ENCODE results near the gene CXCL9. TPM values are rescaled to one million over a fixed set of nuclear protein-coding genes. Genes with fewer than 3 reads are reported as not detected.

The CXCL9 gene
- total and polyA plus RNA-seq, 7 donors = 0.03 to 0.51 (median 0.14) TPM

- Histone ChIP-seq H3K4me3 (peak overlapping the region; percentile 98), H3K27me3 (ENCODE audit: insufficient read depth in 3 of 3, low read length in 2 of 3) (no peaks in the 10 kb centered on the region), H3K4me1 (peaks cover 23% of the 10 kb centered on the region), H3K9me3 (no peaks in the 10 kb centered on the region), H3K27ac (peak overlapping the region; percentile 89), H3K36me3 (ENCODE audit: insufficient read depth in 1 of 2, low read depth in 1 of 2) (no peaks in the 10 kb centered on the region)
- no peak for TF ChIP-seq CTCF (IDR thresholded peaks at IDR 0.05)
- DNase-seq (no peak), ATAC-seq (peak in 2 of 4 donors; percentile 51 to 68)
- intact Hi-C loops (cut with DNase I) = loop anchor here (2.0 to 10.0 kb wide), 3 partner anchors 97 to 315 kb away; partner anchors contain the start of genes NUP54 (in 1 of the 2) and STBD1 (in 1 of the 2)
- 0 to 1% (median 1%) methylated on average over 20 of the region's 20 CpGs for WGBS, 3 donors
These were observed 17.3 kb downstream of the CXCL9 start for GRCh38 chr4:75989846-75990528.

- Histone ChIP-seq H3K9me3 (peaks cover 4% of the 10 kb centered on the region), H3K27ac (no peak overlapping the region), H3K36me3 (ENCODE audit: insufficient read depth in 1 of 2, low read depth in 1 of 2) (peaks cover 5 to 31% of the 10 kb centered on the region in 2 donors), H3K27me3 (ENCODE audit: insufficient read depth in 3 of 3, low read length in 2 of 3) (no peaks in the 10 kb centered on the region), H3K4me1 (peaks cover 19% of the 10 kb centered on the region), H3K4me3 (no peak overlapping the region)
- intact Hi-C loops (cut with DNase I) = no loop called here
- no peak for TF ChIP-seq CTCF (IDR thresholded peaks at IDR 0.05)
- WGBS, 3 donors = 71 to 76% (median 73%) methylated on average over 3 of the region's 3 CpGs
- ATAC-seq (peak; percentile 30 to 58 (median 44)), DNase-seq (no peak)
These were observed 22.2 kb downstream of the CXCL9 start for GRCh38 chr4:75985116-75985515.

- no peak overlapping the region for H3K27ac ChIP-seq
- peaks cover 15 to 75% of the 10 kb centered on the region in 2 donors for H3K36me3 ChIP-seq (ENCODE audit: insufficient read depth in 1 of 2, low read depth in 1 of 2)
- no peak overlapping the region for H3K4me3 ChIP-seq
- ATAC-seq (no peak), DNase-seq (no peak)
- H3K27me3 ChIP-seq (ENCODE audit: insufficient read depth in 3 of 3, low read length in 2 of 3) = no peaks in the 10 kb centered on the region
- H3K9me3 ChIP-seq = peaks cover 4% of the 10 kb centered on the region
- intact Hi-C loops (cut with DNase I) = no loop called here
- WGBS, 3 donors = 72 to 85% (median 78%) methylated on average over 3 to 4 of the region's 4 CpGs
- TF ChIP-seq CTCF (IDR thresholded peaks at IDR 0.05) = no peak
- H3K4me1 ChIP-seq = peaks cover 1% of the 10 kb centered on the region
These were observed 26.7 kb downstream of the CXCL9 start for GRCh38 chr4:75980576-75980975.

GRCh38 chr4:75976177-75976576, 31.1 kb downstream of the CXCL9 start:
- Histone ChIP-seq H3K36me3 (ENCODE audit: insufficient read depth in 1 of 2, low read depth in 1 of 2) (peaks cover 26 to 98% of the 10 kb centered on the region in 2 donors), H3K27me3 (ENCODE audit: insufficient read depth in 3 of 3, low read length in 2 of 3) (no peaks in the 10 kb centered on the region)
- DNase-seq = no peak

More at GRCh38 chr4:75976177-75976576, 31.1 kb downstream of the CXCL9 start:
- no peaks in the 10 kb centered on the region for H3K9me3 ChIP-seq
- no peak for TF ChIP-seq CTCF (IDR thresholded peaks at IDR 0.05)
- intact Hi-C loops (cut with DNase I) = no loop called here
- no peak overlapping the region for H3K27ac ChIP-seq
- no peak overlapping the region for H3K4me3 ChIP-seq
- no peaks in the 10 kb centered on the region for H3K4me1 ChIP-seq
- ATAC-seq = no peak
- WGBS, 3 donors = 94 to 98% (median 96%) methylated on average over 2 of the region's 2 CpGs

All from psoas muscle (tissue), 8 donors.